Nephron progenitor cell (in vitro differentiated cells): ENCODE results near the gene MEF2D.

ENCODE experiments used
- DNase-seq: peaks from one replicate; pipeline ENCODE4 v3.0.0; 2021
- H3K27ac Mint-ChIP-seq: 2 replicates; pipeline ENCODE4 v1.8.0; 2021; ENCODE audit warnings: mild to moderate bottlenecking, moderate library complexity, mixed read lengths
- H3K27me3 Mint-ChIP-seq: 2 replicates; pipeline ENCODE4 v1.8.0; 2021; ENCODE audit warnings: mild to moderate bottlenecking, low read depth, mixed read lengths; ENCODE audit not compliant: poor library complexity
- H3K36me3 Mint-ChIP-seq: 2 replicates; pipeline ENCODE4 v1.8.0; 2021; ENCODE audit warnings: low read depth, mixed read lengths
- H3K4me1 Mint-ChIP-seq: 2 replicates; pipeline ENCODE4 v1.8.0; 2021; ENCODE audit warnings: mixed read lengths
- H3K4me3 Mint-ChIP-seq: 2 replicates; pipeline ENCODE4 v1.8.0; 2021; ENCODE audit warnings: mild to moderate bottlenecking, moderate library complexity, mixed read lengths
- H3K9me3 Mint-ChIP-seq: 2 replicates; pipeline ENCODE4 v1.8.0; 2021; ENCODE audit warnings: mild to moderate bottlenecking, moderate library complexity, mixed read lengths
- TF ChIP-seq, protein P1 (sequence below): fragments of 200-600 bp; sonication (generic); IDR thresholded peaks from 2 replicates; pipeline ENCODE4 v1.5.0; 2021; ENCODE audit warnings: antibody characterized with exemption

MEF2D gene

GRCh38 chr1:156537027-156537426, 36.5 kb upstream of the MEF2D start:
- DNase-seq = no peak
- Mint-ChIP-seq H3K9me3 (no peaks in the 10 kb centered on the region), H3K4me3 (no peak overlapping the region), H3K4me1 (no peaks in the 10 kb centered on the region), H3K36me3 (peaks cover 70% of the 10 kb centered on the region), H3K27me3 (peaks cover 4% of the 10 kb centered on the region), H3K27ac (no peak overlapping the region)
- TF ChIP-seq, protein P1, sequence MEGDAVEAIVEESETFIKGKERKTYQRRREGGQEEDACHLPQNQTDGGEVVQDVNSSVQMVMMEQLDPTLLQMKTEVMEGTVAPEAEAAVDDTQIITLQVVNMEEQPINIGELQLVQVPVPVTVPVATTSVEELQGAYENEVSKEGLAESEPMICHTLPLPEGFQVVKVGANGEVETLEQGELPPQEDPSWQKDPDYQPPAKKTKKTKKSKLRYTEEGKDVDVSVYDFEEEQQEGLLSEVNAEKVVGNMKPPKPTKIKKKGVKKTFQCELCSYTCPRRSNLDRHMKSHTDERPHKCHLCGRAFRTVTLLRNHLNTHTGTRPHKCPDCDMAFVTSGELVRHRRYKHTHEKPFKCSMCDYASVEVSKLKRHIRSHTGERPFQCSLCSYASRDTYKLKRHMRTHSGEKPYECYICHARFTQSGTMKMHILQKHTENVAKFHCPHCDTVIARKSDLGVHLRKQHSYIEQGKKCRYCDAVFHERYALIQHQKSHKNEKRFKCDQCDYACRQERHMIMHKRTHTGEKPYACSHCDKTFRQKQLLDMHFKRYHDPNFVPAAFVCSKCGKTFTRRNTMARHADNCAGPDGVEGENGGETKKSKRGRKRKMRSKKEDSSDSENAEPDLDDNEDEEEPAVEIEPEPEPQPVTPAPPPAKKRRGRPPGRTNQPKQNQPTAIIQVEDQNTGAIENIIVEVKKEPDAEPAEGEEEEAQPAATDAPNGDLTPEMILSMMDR = no peak

DNA sequence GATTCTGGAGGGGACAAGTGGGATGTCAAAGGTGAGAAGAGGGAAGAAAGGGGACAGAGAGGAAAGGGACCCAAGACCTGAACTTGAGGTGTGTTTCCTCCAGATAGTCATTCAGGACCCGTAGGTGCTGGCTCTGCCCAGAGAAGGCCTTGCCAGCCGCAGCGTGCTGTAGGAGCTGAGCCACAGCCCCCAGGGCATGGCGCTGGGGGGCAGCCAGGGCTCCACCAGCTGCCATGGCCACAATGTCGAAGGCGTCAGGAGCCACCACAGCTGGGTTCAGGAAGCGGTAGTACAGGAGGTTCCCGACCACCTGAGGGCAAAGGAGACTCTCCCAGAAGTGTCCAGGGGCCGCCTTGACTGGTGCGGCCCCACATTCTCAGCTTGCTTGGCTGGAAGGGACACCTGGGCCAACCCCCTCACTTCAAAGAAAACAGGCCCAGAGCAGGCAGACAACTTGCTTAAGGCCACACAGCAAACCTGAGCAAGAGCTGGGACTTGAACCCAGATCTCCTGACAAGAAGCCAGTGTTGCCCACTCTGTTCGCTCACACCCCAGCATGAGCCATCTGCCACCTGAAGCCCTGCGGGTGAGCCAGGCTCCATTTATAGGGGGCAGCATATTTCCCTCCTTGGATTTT, 34.0 kb upstream of the MEF2D start:
- no peaks in the 10 kb centered on the region for H3K4me1 Mint-ChIP-seq
- peaks cover 4% of the 10 kb centered on the region for H3K27me3 Mint-ChIP-seq
- TF ChIP-seq, protein P1 = no peak
- H3K4me3 Mint-ChIP-seq = no peak overlapping the region
- DNase-seq = no peak
- no peak overlapping the region for H3K27ac Mint-ChIP-seq
- H3K9me3 Mint-ChIP-seq = no peaks in the 10 kb centered on the region
- peaks cover 58% of the 10 kb centered on the region for H3K36me3 Mint-ChIP-seq

DNA sequence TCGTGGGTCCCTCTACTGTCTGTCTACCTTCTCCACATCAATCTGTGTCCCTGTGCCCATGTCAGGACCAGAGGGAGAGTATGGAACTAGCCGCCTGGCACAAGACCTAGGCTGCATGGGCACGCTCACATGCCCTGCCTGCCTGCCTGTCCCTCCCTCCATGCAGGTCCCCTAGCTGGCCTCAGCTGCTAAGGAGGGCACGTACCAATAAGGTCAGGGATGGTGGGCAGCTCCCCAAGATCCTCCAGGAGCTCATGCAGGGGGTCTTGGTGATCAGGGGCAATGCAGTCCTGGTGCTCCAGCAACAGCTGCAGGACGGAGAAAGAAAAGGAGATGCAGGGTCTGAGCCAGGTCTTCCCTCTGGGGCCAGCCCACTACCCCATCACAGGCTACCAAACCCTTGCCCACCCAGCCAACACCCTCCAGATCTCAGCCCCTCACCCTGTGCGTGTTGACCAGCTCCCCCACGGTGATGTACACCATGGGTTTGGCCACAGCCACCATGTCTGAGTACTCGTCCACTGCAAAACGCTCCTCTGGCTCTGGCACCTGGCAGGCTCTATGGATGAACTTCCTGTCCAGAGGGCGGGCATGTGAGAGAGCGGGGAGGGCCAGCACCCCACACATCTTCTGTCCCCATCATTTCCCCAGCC, 33.1 kb upstream of the MEF2D start:
- H3K27ac Mint-ChIP-seq = peak overlapping the region; percentile 43
- H3K36me3 Mint-ChIP-seq = peaks cover 58% of the 10 kb centered on the region
- DNase-seq = no peak
- peaks cover 4% of the 10 kb centered on the region for H3K27me3 Mint-ChIP-seq
- H3K9me3 Mint-ChIP-seq = no peaks in the 10 kb centered on the region
- TF ChIP-seq, protein P1 = no peak
- H3K4me1 Mint-ChIP-seq = no peaks in the 10 kb centered on the region
- H3K4me3 Mint-ChIP-seq = no peak overlapping the region

GRCh38 chr1:156532374-156532773, 31.8 kb upstream of the MEF2D start:
- H3K9me3 Mint-ChIP-seq = no peaks in the 10 kb centered on the region
- H3K36me3 Mint-ChIP-seq = peaks cover 63% of the 10 kb centered on the region
- no peaks in the 10 kb centered on the region for H3K4me1 Mint-ChIP-seq

GRCh38 chr1:156530006-156530405, 29.4 kb upstream of the MEF2D start:
- TF ChIP-seq, protein P1 = no peak
- no peak overlapping the region for H3K27ac Mint-ChIP-seq
- no peak for DNase-seq
- H3K4me3 Mint-ChIP-seq = no peak overlapping the region
- no peaks in the 10 kb centered on the region for H3K9me3 Mint-ChIP-seq
- H3K27me3 Mint-ChIP-seq = no peaks in the 10 kb centered on the region
- peaks cover 55% of the 10 kb centered on the region for H3K36me3 Mint-ChIP-seq
- peaks cover 16% of the 10 kb centered on the region for H3K4me1 Mint-ChIP-seq

More at GRCh38 chr1:156532374-156532773, 31.8 kb upstream of the MEF2D start:
- no peak for DNase-seq
- TF ChIP-seq, protein P1 = no peak
- peaks cover 4% of the 10 kb centered on the region for H3K27me3 Mint-ChIP-seq
- no peak overlapping the region for H3K4me3 Mint-ChIP-seq
- no peak overlapping the region for H3K27ac Mint-ChIP-seq
